GM12801 (cell line): ENCODE measurements around the gene TMEM145.

Source experiments
- CTCF ChIP-seq: IDR thresholded peaks from one replicate; pipeline ENCODE4 v1.5.1; 2011; ENCODE audit warnings: control low read depth; ENCODE audit not compliant: insufficient read length; ENCODE audit errors: extremely low read depth

Gene TMEM145

GRCh38 chr19:42313840-42314755 is 989 bp downstream of the TMEM145 start:
- TF ChIP-seq CTCF: no peak

GRCh38 chr19:42315024-42315423 is 1.9 kb downstream of the TMEM145 start:
- no peak for TF ChIP-seq CTCF

- TF ChIP-seq CTCF: no peak
Measured at GRCh38 chr19:42316223-42317211, 3.4 kb downstream of the TMEM145 start.

GRCh38 chr19:42317535-42317934 is 4.4 kb downstream of the TMEM145 start:
- no peak for TF ChIP-seq CTCF

- TF ChIP-seq CTCF: no peak
Measured at GRCh38 chr19:42322305-42322704, 9.2 kb downstream of the TMEM145 start.

GRCh38 chr19:42323473-42323851 is 10.4 kb downstream of the TMEM145 start:
- no peak for TF ChIP-seq CTCF
